Measurements from ENCODE around the gene EIF1AX.
"Not testable (repeated sequence)": the region's sequence is repeated elsewhere in the genome, so short reads cannot be mapped to it uniquely, and the experiment has no call there.

The EIF1AX gene, protein sequence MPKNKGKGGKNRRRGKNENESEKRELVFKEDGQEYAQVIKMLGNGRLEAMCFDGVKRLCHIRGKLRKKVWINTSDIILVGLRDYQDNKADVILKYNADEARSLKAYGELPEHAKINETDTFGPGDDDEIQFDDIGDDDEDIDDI

DNA sequence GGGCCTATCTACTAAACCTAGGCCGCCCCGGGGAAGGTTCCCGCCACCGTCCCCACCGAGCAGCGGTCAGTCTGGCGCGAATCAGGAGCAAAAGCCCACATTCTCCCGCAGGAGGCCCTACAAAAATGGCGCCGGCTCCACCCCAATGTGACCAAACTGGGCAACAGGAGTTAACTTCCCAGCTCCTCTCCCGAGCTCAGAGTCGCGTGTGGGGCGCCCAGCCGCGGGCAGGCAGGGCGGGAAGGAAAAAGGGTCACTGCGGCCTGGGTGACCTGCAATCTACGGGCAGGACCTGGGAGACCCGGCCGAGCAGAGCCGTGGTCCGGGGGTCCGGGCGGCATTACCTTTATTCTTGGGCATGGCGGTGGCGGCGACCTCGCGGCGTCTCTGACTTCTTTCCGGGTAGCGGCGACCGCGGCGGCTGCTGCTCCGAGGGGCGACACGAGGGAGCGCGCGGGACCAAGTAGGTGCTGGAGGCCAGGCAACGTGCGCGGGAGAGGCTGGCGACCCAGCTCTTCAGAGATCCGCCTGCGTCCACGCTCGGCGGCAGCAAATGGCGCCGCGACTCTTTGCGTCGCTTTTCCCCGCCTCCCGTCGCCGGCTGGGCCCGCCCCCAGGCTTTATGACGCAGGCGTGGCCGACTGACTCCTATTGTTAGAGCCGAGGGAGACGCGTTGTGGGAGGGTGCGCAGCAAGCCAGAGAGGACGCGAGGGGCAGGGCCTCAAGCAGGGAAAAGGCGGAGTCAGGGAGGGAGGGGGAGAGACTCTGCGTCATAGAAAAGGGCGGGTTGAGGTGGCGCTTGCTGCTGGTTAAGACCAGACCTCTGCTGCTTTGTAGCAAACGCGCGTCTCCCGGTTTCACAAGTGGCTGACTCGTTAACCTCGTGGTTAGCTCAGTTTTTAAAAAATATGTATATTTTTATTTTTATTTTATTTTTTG is at the start of gene EIF1AX:
Gene EIF1AX, minus strand, starts transcription at position 558 of the 940 bp plus-strand sequence. Its CDS starts 198 bp downstream, at position 360.
- peak; percentile 99 for DNase-seq

DNA sequence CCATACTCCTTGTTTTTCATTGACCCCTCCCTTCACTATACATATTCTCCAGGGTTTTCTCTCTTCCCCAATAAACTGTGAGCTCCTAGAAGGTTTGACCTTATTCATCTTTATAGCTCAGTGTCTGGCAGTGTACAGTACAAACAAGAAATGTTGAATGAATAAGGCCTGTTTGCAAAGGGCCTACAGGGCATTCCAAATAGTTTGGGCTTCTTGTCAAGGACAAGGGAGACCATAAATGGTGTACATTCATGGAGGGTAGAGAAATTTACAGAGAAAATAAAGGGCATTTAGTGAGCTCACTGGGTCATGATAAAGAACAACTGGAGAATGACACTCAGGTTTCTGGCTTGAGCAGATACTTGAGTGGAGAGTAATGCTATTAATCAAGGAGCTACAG is 47.5 kb upstream of the EIF1AX start:
- DNase-seq, result no peak

DNA sequence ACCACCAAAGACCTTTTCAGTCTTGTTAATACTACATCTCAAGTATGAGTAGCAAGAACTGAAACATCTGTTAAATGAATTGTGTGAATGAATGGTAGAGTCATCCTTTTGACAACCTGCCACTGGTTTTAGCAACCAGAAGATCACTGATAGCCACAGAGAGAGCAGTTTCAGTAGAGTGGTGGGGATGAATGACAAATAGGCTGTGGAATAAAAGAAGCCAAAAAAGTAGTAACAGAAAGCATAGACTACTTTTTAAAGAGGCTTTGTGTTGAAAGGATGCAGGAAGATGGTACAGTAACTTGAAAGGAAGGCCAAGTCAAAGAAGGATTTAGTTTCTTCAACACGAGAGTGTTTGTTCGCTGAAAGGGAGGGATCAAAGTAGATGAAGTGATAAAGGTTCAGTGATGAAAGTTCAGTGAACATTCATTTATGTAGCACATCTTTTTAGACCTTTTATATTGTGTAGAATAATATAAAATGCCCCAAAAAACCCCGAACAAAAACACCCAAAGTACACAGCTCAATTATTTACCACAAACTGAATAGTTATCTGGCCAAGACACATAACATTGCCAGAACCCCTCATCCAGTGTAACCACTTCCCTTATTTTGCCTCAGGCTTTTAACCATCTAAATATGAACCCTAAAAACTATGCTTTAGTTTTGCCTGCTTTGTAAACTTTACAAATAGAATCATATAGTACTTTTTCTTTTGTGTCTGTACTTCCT is 40.1 kb upstream of the EIF1AX start:
- no peak for DNase-seq

DNA sequence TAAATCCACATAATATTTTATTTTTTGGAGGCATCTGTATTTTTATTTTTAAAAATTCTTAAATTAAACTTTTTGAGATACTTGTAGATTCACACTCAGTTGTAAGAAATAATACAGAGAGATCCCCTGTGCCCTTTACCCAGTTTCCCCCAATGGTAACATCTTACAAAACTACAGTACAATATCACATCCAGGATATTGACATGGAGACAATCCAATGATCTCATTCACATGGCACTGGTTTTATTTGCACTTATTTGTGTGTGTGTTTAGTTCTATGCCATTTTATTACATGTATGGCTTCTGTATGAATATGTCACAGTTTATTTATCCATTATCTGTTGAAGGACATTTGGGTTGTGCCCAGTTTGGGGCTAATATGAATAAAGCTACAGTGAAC is 35.5 kb upstream of the EIF1AX start:
- DNase-seq, result no peak

DNA sequence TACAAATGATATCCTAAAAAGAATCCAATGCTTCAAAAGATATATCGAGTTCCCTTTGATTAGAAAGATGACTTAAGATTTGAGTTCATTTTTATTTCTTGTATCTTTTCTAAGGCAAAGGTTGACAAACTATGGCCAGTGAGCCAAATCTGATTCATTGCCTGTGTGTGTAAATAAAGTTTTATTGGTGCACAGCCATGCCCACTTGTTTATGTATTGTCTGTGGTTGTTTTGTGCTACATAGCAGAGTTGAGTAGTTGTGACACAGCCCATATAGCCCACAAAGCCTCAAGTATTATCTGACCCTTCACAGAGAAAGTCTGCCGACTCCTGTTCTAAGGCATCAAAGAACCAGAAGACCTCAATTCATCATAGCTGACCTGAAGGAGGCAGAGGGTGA is 32.2 kb upstream of the EIF1AX start:
- no peak for DNase-seq

DNA sequence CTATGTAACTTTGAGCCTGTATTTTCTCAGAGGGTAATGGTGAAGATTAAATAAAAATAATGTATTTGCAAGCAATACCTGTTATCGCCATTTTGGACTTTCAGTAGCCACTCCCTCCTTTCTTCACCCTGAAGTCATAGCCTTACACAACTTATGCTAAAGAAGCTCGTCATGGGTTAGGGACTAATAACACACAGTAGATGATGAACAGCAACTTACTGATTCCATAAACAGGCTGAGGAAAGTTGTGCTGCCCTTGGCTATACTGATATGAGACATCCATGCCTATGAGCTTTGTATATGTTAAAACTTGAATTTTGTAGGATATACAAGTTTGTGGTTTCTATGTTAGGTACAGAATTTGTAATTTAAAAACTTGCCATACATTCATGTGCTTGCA is 31.7 kb upstream of the EIF1AX start:
- DNase-seq, result no peak

DNA sequence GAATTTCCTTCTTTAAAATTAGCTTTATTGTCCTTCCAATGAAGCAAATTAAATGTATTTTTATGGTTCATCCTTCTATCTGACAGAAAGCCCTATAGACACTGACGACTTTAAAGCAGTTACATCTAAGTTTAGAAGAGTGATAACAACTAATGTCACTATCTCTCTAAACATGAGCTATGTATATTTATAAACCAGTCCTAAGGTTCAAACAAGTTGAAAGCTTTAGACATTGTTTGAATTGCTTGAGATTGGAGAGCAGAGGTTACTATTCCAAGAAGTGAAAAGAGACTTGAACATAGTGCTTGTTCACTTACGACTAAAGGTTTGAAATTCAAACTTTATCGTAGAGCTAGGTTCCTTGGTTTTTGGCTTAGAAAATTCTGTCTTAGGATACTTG is 30.2 kb upstream of the EIF1AX start:
- DNase-seq, result no peak

DNA sequence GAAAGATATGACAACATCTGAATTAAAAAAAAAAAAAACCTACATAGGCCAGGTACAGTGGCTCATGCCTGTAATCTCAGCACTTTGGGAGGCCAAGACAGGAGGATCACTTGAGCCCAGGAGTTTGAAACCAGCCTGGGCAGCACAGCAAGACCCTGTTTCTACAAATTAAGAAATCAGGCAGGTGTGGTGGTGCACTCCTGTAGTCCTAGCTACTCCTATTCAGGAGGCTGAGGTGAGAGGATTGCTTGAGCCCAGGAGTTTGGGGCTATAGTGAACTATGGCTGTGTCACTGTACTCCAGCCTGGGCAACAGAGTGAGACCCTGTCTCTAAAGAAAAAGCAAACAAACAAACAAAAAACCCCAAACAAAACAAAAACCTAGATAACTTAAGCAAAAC is 20.9 kb upstream of the EIF1AX start:
- not testable (repeated sequence) for DNase-seq

DNA sequence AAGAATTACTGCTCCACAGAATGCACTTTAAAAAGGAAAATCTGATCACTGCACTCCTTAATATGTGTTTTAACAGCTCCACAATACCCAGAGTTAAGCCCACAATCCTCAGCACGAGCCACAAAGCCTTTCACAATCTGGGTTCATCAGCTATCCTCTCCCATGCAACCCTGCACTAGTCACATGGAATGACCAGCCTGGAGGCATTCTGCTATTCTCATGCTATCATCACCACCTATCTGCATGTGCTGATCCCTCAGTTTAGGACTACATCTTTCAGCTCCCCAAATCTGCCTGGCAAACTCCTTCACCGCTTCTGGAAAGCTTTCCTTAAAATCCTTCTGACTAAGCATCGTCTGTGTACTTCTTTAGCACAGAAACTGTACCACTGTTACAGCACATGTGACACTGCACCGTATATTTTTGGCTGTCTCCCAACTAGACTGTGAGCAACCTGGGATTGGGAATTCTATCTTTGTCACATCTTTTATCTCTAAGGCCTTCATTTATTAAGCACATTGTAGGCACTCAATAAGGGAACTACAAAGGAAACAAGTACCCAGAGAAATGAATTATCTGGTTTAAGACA is 18.3 kb upstream of the EIF1AX start:
- DNase-seq, result no peak

DNA sequence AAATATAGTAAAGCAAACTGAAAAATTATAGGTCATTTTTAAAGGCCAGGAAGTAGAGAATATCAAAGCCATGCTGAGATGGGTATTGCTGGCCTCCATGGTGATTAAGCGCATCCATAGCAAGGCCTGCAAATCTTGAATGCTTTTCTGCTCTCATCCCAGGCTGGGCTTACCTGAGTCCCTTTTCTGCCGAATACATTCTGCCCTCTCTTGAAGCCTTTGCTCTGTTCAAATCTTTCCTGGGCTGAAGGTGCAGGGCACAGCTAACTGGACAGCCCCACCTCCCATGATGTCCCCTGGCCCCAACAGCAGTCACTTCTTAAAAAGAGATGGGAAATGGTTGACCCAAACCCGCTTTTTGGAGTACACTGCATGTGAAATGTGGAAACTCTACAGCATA is 10.1 kb upstream of the EIF1AX start:
- no peak for DNase-seq

DNA sequence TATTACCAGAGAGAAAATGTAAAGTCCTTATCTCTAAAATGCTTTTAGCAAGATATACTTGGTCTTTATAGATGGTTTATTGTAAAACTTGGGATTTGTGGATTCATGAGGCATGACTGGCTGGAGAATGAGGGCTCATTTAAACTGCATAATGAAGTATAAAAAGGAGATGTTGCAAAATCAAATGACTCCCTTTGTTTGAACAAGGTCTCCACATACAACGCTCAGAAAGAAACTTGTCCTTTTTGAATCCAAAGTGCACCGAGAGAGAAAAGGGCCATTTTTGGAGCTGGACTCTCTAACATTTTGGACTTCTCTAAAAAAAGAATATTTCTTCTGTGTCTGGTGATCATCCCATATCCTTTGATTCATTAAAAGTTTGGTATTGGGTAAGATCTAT is 7.7 kb upstream of the EIF1AX start:
- DNase-seq, result no peak

DNA sequence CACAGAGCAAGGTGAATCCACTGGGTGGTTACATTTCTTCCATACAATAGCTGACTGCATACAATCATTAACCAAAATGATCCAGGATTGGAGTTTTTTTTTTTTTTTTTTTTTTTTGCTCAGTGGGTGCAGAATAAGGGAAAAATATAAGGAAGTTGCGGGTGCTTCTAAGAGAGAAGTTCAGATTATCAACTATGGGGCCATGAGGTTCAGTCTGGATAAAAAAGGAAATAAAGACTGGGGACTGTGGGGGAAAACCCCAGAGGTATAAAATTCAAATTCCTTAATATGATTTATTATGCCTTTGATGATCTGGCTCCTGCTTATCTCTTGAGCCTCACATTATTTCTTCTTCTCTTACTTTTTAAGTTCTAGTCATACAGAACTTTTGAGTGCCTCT is 5.9 kb upstream of the EIF1AX start:
- DNase-seq, result no peak

DNA sequence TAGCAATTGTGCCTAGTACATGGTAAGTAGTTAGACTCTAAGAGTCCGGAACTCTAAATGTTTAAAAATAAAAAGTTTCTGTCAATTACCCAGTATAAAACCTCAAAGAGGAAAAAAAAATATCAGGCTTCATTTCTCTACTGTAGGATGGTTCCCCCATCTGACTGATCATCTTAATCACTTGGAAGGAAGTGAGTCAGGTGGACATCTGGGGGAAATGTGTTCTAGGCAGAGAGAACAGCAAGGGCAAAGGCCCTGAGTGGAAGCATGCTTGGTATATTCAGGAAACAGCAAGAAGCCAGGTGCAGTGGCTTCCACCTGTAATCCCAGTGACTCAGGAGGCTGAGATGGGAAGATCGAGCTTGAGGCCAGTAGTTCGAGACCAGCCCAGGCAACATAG is 2.9 kb upstream of the EIF1AX start:
- DNase-seq, result no peak

DNA sequence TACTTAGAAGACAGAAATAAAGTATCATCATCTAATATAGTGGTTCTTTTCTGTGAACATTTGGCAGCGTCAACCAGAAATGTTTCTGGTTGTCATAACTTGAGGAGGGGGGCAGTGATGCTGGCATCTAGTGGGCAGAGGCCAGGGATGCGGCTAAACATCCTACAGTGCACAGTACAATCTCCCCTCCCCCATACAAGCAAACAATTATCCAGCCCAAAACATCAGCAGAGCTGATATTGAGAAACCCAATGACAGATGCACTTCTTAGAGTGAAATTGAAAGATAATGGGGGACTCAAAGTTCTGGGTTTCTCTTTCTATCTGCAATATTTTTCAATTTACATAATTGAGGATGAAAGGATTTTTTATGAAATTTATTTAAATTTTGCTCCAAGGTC is 1.9 kb upstream of the EIF1AX start:
- DNase-seq, result no peak

DNA sequence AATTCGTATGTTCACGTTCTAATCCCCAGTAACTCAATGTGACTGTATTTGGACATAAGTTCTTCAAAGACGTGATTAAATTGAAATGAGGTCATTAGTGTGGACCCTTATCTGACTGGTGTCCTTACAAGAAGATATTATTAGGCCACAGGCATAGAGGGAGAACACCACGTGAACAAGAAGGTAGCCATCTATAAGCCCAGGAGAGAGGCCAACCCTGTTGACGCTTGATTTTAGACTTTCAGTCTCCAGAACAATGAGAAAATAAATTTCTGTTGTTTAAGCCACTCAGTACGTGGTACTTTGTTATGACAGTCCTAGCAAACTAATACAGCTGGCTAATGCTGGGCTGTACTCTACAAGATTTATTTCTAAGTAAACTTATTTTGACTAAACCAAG is 1.5 kb upstream of the EIF1AX start:
- DNase-seq, result no peak

DNA sequence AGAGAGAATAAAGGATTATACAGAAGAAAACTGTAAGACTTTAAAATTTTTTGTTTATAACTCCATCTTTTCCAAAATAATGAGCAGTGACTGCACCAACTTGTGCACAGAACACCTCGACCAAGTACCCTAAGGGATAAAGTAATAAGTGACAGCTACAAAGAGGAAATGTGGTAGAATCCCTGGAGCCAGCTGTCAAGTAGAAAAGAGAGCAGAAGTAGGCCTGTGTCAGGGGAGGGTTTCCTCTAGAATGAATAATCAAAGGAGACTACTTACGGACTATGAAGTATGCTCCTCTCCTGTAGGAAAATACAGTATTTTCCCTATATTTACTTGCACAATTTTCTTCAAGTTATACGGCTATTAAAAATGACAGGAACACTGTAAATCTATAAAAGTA is 1.2 kb downstream of the EIF1AX start:
- DNase-seq, result no peak

DNA sequence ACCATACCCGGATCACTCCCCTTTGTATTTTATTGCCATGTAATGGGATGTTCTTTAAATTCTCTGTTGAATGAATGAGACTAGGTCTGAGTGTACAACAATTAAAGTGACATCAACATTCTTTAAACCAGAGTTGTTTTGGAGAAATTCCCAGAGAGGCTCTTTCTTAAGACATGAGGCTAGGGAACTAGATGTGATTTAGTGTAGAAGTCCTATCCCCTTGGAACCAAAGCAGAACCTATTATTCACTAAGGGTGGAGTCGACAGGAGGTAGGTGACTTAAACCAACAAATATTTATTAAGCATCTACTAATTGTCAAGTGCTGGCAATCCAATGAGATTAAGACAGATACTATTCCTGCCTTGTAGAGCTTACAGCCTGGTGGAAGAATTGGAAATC is 1.7 kb downstream of the EIF1AX start:
- DNase-seq, result no peak

DNA sequence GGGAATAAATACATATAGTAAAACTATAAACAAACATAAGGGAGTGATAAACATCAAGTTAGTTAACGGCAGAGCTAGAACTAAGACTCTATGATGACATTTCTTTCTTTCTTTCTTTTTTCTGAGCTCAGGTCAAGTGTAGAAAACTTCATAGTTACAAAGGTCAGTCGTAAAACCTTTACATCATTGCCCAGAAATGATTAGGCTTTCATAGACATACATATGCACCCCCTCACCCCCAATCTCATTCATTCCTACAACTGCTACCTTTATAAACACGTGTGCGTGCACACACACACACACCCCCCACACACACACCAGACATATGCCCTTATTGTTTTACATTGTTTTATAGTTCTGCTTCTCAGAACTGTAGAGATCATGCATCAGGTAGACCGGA is 5.7 kb downstream of the EIF1AX start:
- no peak for DNase-seq

DNA sequence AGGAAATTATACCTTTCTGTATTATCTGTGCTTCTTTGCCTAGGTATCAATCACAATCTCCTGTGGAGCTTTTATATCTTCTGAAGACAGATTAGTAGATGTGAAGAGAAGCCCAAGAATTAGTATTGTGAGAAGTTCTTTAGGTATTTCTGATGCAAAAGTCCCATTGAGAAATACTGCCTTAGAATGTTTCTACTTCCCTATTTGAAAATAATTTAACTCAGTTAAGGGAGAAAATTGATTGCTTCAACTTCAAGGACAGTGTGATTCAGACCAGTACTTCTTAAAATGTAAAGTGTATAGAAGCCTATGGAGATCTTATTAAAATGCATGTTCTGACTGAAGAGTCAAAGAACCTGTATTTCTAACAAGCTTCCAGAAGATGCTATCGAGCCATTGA is 9.0 kb downstream of the EIF1AX start:
- DNase-seq, result no peak

DNA sequence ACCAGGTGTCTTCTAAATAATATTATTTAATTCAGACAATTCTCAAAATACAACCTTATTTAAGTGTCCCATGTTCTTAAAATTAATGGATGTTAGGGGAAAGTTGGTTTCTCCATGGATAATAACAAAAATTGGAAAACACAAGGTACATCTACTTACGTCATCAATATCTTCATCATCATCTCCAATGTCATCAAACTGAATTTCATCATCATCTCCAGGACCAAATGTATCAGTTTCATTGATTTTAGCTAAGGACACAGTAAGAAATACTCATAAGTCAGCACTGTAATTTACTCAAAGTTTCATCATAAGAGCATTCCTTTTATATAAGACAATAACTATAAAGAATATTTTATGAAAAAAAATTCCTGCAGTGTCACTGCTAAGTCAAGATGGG is 11.3 kb downstream of the EIF1AX start:
- no peak for DNase-seq

DNA sequence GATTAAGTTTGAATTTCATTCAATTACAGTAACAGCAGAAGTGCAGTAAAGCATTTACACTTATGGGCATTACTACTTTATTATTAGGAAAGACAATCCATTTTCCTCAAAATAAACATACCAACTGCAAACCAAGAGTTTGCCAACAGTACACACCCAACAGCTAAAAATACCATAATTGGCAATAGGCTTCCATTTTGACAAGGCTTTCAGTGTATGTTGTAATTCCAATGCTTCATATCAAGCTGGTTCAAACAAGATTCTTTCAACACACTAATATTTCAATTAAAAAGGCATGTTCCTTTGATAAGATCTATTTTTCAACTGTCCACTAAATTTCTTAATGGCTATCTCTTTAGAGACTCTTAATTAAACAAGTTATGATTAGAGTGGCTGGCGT is 12.1 kb downstream of the EIF1AX start:
- no peak for DNase-seq

DNA sequence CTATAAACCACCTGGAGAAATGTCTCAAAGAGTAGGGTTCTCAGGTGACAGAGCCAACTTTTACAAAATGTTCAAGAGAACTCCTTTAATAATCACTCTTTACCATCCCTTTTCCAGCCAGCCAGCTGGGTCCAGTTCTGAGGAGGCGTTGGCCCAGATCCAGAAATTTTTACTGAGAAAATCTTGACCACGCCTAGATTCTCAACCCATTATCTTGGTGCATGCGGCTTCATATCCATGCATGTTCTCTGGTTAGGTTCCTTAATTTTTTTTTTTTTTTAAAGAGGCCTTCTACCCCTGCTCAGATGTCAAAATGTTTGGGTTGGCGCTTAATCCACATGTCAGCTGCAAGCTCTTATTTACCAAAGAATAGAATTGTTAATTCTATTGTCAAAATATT is 13.0 kb downstream of the EIF1AX start:
- DNase-seq, result no peak

DNA sequence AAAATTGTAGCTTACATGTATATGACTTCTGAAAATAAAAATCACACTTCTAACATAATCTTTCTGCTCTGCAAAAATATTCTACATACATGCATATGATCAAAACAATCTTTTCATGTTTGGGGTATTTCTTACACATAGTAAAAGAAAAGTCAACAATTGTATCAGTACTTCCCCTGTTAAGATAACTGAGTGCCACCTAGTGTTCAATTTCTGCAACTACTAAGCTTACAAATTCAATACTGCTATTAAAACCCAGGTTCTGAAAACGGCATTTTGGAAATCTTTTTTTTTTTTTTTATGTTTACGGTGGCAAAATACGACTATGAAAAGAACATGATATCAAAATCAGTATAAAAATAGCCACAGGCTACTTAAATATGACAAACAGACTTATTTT is 14.2 kb downstream of the EIF1AX start:
- not testable (repeated sequence) for DNase-seq

DNA sequence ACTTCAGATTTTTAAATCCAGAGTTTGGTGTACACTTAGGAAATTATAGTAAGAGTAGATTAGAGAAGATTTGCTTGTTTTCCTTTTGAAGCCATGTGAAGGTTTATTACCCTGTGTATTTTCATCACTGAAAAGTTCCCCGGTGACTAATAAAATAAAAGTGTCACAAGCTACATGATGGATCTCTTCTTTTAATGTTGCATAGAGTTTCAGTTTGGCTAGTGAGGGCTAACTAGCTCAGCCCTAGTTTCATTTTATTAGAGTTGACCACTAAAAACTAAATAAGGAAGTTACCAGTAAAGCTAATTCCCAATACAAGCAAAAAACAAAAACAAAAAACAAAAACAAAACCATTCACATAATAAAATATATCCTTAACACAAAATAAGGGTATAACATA is 14.8 kb downstream of the EIF1AX start:
- DNase-seq, result not testable (repeated sequence)

Data from CD4-positive, alpha-beta T cell treated with Interleukin-15 for 1 hour (primary cell).